PFSK-1 (cell line): ENCODE data around the gene CCNL2.

ENCODE experiments used
- FOXP2 ChIP-seq: optimal IDR thresholded peaks from 2 replicates; pipeline ENCODE3; 2011; ENCODE audit warnings: borderline replicate concordance, control low read depth, inconsistent platforms; ENCODE audit not compliant: insufficient read depth; ENCODE audit errors: extremely low read length, extremely low read depth
- POLR2AphosphoS5 ChIP-seq: IDR thresholded peaks from 2 replicates; pipeline ENCODE4 v1.6.1; 2012; ENCODE audit warnings: low read depth, mild to moderate bottlenecking, control low read depth, low read length, moderate library complexity
- SIN3A ChIP-seq: IDR thresholded peaks from 2 replicates; pipeline ENCODE4 v1.6.1; 2012; ENCODE audit warnings: mild to moderate bottlenecking, low read length, moderate library complexity, borderline replicate concordance; ENCODE audit not compliant: insufficient read depth
- TAF1 ChIP-seq: IDR thresholded peaks from 2 replicates; pipeline ENCODE4 v1.6.1; 2012; ENCODE audit warnings: low read length, control low read depth, borderline replicate concordance; ENCODE audit not compliant: insufficient read depth
- TF ChIP-seq, protein P1 (sequence below), 2 experiments: IDR thresholded peaks; 2 replicates each; pipeline versions ENCODE4 v1.6.1 to v1.8.0; 2011 to 2012; ENCODE audit warnings: low read depth in 2 of 2, low read length in 2 of 2, control low read depth in 1 of 2, inconsistent platforms in 1 of 2, mild to moderate bottlenecking in 1 of 2, moderate library complexity in 1 of 2; ENCODE audit not compliant: insufficient read depth in 1 of 2

The CCNL2 gene

DNA sequence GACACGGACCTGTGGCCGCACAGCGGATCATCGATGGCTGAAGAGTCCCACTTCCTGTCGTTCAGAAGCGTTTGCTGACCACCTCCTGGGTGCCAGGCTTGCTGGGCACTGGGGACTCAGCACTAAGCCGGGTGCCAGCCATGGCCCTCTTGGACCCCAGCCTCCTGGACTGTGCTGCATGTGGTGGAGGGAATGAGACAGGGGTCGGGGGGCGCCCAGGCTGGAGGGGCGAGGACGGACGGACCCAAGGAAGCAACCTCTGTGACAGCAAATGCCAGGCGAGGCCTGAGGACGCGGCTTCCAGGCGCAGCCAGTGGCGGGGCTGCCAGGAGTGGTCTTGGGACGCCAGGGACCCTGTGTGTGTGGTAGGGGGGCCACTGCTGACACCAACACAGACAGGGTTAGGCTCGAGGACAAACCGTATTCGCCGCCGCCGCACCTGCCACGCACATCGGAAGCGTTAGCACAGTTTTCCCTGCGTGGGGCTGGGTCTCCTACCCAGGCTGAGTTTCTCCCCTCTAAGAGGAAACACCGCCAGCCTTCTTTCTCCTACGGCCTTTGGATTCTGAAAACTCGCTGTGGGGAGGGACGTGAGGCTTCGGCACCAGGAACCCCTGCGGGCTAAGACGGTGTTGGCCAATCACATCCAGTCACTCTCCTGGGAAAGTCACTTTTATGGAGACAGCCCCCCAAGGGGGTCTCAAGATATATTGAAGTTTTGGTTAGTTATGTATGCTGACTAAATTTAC, 37.7 kb downstream of the CCNL2 start:
- TF ChIP-seq SIN3A, result no peak
- TF ChIP-seq POLR2AphosphoS5, result no peak
- no peak for TF ChIP-seq TAF1
- TF ChIP-seq, protein P1, sequence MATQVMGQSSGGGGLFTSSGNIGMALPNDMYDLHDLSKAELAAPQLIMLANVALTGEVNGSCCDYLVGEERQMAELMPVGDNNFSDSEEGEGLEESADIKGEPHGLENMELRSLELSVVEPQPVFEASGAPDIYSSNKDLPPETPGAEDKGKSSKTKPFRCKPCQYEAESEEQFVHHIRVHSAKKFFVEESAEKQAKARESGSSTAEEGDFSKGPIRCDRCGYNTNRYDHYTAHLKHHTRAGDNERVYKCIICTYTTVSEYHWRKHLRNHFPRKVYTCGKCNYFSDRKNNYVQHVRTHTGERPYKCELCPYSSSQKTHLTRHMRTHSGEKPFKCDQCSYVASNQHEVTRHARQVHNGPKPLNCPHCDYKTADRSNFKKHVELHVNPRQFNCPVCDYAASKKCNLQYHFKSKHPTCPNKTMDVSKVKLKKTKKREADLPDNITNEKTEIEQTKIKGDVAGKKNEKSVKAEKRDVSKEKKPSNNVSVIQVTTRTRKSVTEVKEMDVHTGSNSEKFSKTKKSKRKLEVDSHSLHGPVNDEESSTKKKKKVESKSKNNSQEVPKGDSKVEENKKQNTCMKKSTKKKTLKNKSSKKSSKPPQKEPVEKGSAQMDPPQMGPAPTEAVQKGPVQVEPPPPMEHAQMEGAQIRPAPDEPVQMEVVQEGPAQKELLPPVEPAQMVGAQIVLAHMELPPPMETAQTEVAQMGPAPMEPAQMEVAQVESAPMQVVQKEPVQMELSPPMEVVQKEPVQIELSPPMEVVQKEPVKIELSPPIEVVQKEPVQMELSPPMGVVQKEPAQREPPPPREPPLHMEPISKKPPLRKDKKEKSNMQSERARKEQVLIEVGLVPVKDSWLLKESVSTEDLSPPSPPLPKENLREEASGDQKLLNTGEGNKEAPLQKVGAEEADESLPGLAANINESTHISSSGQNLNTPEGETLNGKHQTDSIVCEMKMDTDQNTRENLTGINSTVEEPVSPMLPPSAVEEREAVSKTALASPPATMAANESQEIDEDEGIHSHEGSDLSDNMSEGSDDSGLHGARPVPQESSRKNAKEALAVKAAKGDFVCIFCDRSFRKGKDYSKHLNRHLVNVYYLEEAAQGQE (IDR thresholded peaks at IDR 0.05; ENCODE audit: insufficient read depth in 1 of 2, low read depth in 2 of 2, low read length in 2 of 2), result no peak
- TF ChIP-seq FOXP2, result no peak

DNA sequence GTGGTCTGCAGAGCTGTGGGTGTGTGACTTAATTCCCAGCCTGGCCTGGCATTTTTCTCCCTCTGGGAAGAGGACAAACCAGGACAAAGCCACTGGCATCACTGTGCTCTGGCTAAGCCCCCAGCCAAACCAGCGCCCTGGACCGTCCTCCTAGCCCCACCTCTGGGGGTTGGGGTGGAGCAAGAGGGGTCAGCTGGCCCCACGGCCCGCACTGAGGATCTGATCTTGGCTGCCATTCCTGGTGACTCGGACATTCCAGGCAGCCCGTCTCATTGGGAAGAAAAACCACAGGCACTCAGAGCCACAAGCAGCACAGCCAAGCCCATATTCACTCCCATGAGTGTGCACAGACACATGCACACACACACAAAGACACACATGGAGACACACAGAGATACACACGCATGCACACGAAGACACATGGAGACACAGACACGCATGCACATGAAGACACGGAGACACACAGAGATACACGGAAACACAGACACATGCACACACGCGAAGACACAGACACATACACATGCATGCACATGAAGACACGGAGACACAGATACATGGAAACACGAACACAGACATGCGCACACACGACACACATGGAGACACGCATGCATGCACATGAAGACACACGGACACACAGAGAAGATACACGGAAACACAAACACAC, 38.5 kb downstream of the CCNL2 start:
- TF ChIP-seq POLR2AphosphoS5 (no peak), TAF1 (0 out of 2 replicates have a peak, but pooled peaks have one; percentile 17), FOXP2 (no peak), SIN3A (no peak)
- TF ChIP-seq, protein P1 (IDR thresholded peaks at IDR 0.05; ENCODE audit: insufficient read depth in 1 of 2, low read depth in 2 of 2, low read length in 2 of 2), result no peak

DNA sequence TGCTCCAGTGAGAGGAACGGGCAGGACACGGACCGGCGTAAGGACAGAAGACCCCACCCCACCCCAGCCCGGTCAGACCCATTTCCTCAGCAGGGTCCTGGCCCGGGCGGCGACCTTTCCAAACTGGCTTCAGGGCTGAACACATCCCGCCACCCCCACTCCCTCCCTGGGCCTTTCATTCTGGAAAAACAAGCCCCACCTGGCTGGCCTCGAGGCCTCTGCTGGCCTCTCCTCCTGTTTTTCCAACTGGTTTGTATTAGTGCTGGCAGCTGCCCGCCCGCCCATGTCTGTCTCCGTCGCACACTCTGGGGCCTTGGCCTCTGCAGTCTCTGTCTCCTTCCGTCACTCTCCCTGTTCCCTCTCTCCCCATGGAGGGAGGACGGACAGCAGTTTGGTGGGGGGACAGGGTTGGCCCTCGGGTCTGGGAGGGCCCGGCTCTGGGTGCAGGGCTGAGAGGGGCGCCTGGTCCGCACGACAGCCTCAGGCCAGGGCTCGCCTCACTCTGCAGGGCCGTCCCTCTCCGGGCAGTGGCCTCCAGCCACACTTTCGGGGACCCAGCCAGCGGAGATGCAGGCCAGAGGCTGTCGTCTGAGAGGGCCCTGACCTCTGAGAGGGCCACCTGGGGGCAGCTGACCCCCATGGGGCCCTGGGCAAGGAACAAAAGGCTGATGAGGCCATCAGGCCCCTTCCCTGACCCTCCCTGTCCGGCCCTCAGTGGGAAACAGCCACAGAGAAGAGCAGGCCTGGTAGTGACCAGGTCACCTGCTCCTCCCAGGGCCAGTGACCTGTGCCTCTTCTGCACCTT, 39.3 kb downstream of the CCNL2 start:
- TF ChIP-seq, protein P1 (IDR thresholded peaks at IDR 0.05; ENCODE audit: insufficient read depth in 1 of 2, low read depth in 2 of 2, low read length in 2 of 2), result no peak; a peak in 1 of 4 replicates
- TF ChIP-seq TAF1, result 0 out of 2 replicates have a peak, but pooled peaks have one; percentile 31
- TF ChIP-seq POLR2AphosphoS5, result peak; percentile 47; the same call in 1 of the 2 replicates

DNA sequence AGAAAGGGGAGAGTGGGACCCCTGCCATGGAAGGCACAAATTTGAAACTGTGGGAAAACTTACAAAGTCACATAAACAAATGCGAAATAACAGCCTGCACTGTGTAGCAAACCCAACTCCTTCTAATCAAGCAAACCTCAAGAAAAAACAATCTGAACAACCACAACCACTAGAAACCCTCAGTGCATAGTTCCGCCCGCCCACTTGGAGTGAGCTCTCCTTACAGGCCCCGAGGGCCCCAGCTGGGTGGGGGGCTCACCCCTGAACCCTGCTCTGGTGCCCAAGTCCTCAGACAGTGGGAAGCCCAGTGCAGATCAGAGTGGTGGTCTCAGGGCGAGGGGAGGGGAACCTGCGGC, 39.8 kb downstream of the CCNL2 start:
- TF ChIP-seq POLR2AphosphoS5 (no peak), FOXP2 (no peak), TAF1 (no peak), SIN3A (no peak)
- TF ChIP-seq, protein P1 (IDR thresholded peaks at IDR 0.05; ENCODE audit: insufficient read depth in 1 of 2, low read depth in 2 of 2, low read length in 2 of 2), result no peak
